Erythroblast (primary cell): ENCODE results near the gene TRPC3.

ENCODE experiments used
- GATA1 ChIP-seq: IDR thresholded peaks from 2 replicates; pipeline ENCODE4 v1.6.1; 2011; ENCODE audit warnings: low read depth, mild to moderate bottlenecking, control low read depth, low read length, moderate library complexity
- POLR2A ChIP-seq: IDR thresholded peaks from 2 replicates; pipeline ENCODE4 v1.6.1; 2011; ENCODE audit warnings: mild to moderate bottlenecking, low read length

DNA sequence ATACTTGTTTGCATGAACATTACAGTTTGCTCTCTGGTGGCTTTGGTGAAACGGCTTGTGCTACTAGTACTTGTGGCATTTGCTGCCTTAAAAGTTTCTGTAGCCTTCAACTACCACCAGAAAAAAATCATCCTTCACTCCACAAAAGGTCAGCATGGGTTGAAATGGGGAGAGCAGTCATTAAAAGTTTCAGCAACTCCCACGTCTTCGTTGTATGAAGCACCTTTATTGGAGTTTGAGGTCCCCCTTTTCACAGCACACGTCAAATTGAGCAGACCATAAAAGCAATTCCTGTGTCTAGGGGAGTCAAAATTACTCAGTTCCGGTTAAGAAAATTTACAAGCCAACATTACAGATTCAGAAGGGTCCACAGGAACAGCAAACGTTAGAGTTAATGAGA, 105.2 kb downstream of the TRPC3 start:
- TF ChIP-seq POLR2A (no peak), GATA1 (no peak)
